ENCODE results near the gene FBXW10. TPM values are rescaled to one million over a fixed set of nuclear protein-coding genes. Genes with fewer than 3 reads are reported as not detected.
"Not testable (repeated sequence)": the region's sequence is repeated elsewhere in the genome, so short reads cannot be mapped to it uniquely, and the experiment has no call there.

The FBXW10 gene, protein sequence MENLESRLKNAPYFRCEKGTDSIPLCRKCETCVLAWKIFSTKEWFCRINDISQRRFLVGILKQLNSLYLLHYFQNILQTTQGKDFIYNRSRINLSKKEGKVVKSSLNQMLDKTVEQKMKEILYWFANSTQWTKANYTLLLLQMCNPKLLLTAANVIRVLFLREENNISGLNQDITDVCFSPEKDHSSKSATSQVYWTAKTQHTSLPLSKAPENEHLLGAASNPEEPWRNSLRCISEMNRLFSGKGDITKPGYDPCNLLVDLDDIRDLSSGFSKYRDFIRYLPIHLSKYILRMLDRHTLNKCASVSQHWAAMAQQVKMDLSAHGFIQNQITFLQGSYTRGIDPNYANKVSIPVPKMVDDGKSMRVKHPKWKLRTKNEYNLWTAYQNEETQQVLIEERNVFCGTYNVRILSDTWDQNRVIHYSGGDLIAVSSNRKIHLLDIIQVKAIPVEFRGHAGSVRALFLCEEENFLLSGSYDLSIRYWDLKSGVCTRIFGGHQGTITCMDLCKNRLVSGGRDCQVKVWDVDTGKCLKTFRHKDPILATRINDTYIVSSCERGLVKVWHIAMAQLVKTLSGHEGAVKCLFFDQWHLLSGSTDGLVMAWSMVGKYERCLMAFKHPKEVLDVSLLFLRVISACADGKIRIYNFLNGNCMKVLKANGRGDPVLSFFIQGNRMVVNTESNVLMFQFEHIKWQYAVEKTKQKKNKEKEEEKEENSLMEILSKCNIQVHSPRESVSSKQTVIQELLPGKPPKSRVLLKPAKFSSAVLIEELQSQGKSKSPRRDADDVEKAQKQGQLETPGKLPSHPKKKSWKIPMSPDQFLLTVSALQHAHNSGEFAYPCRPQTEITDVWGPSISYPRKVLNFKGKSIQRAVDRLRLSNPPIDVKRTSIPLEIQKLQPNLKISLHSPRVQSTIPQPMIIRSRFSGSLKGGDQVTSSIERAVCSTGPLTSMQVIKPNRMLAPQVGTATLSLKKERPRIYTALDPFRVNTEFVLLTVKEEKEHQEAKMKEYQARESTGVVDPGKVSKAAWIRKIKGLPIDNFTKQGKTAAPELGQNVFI
- 0.19 and 0.20 TPM in 2 replicates for total RNA-seq
- long read RNA-seq = 0 reads

GRCh38 chr17:18743699-18744421, at the start of gene FBXW10:
FBXW10 (plus strand) TSS chr17:18744054; CDS start chr17:18744245, 191 bp downstream.
- H3K9me3 Mint-ChIP-seq; H3K4me3 Mint-ChIP-seq; DNase-seq (ENCODE audit: low read depth, low spot score); H3K4me1 Mint-ChIP-seq; H3K36me3 Mint-ChIP-seq (ENCODE audit: low read depth); H3K27me3 Mint-ChIP-seq (ENCODE audit: low read depth): not testable (repeated sequence)
- peak within 1 kb of the TSS; percentile 19 for H3K27ac Mint-ChIP-seq (ENCODE audit: unreplicated experiment)

DNA sequence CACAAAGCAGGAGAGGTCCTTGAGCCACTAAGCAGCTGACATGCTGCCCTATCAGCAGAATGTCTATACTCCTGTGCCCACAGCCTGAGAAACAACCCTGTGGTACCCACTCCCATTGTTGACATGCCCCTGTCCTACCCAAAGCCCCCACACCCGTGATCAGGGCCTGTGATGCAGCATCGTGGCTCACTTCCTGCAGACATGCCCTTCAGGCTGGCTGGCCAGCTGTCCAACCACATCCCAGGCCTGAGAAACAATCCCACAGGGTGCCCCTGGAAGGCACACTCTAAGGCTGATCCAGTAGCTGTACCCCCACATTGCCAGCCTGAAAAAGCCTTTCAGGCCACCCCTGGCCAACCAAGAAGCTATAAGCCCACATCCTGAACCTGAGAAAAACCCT, 48.7 kb upstream of the FBXW10 start:
- not testable (repeated sequence) for H3K36me3 Mint-ChIP-seq (ENCODE audit: low read depth); H3K27ac Mint-ChIP-seq (ENCODE audit: unreplicated experiment); H3K27me3 Mint-ChIP-seq (ENCODE audit: low read depth); H3K9me3 Mint-ChIP-seq; DNase-seq (ENCODE audit: low read depth, low spot score)
- peak overlapping the region; percentile 81 for H3K4me3 Mint-ChIP-seq
- H3K4me1 Mint-ChIP-seq = peaks cover 14% of the 10 kb centered on the region

- H3K36me3 Mint-ChIP-seq (ENCODE audit: low read depth); DNase-seq (ENCODE audit: low read depth, low spot score); H3K27me3 Mint-ChIP-seq (ENCODE audit: low read depth); H3K9me3 Mint-ChIP-seq: not testable (repeated sequence)
- H3K27ac Mint-ChIP-seq (ENCODE audit: unreplicated experiment) = peak overlapping the region; percentile 73
- peak overlapping the region; percentile 94 for H3K4me3 Mint-ChIP-seq
- peaks cover 14% of the 10 kb centered on the region for H3K4me1 Mint-ChIP-seq
These were observed 45.3 kb upstream of the FBXW10 start for GRCh38 chr17:18698473-18699103.

DNA sequence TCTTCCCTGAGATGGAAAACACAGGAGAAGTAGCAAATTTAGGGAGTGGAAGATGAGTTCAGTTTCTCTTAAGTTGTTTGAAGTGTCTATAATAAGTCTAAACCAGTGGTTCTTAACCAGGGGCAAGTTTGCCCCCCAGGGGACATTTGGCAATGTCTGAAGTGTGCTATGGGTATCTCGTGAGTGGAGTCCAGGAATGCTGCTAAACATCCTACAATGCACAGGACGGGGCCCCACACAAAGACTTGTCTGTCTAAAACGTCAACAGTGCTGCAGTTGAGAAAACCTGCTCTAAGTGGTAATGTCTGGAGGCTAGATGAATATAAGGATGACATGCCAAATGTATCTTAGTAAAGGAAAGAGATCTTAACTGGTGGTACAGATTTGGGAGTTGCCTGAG, 37.9 kb upstream of the FBXW10 start:
- H3K36me3 Mint-ChIP-seq (ENCODE audit: low read depth) = peaks cover 11% of the 10 kb centered on the region
- not testable (repeated sequence) for H3K27me3 Mint-ChIP-seq (ENCODE audit: low read depth); H3K4me1 Mint-ChIP-seq; H3K9me3 Mint-ChIP-seq; DNase-seq (ENCODE audit: low read depth, low spot score); H3K4me3 Mint-ChIP-seq; H3K27ac Mint-ChIP-seq (ENCODE audit: unreplicated experiment)

GRCh38 chr17:18708215-18708614, 35.6 kb upstream of the FBXW10 start:
- H3K36me3 Mint-ChIP-seq (ENCODE audit: low read depth) = peaks cover 11% of the 10 kb centered on the region
- not testable (repeated sequence) for DNase-seq (ENCODE audit: low read depth, low spot score); H3K4me1 Mint-ChIP-seq; H3K4me3 Mint-ChIP-seq; H3K9me3 Mint-ChIP-seq; H3K27ac Mint-ChIP-seq (ENCODE audit: unreplicated experiment); H3K27me3 Mint-ChIP-seq (ENCODE audit: low read depth)

- H3K36me3 Mint-ChIP-seq (ENCODE audit: low read depth); H3K27me3 Mint-ChIP-seq (ENCODE audit: low read depth); H3K4me3 Mint-ChIP-seq; H3K27ac Mint-ChIP-seq (ENCODE audit: unreplicated experiment); H3K4me1 Mint-ChIP-seq; H3K9me3 Mint-ChIP-seq: not testable (repeated sequence)
- TF ChIP-seq, protein P1, sequence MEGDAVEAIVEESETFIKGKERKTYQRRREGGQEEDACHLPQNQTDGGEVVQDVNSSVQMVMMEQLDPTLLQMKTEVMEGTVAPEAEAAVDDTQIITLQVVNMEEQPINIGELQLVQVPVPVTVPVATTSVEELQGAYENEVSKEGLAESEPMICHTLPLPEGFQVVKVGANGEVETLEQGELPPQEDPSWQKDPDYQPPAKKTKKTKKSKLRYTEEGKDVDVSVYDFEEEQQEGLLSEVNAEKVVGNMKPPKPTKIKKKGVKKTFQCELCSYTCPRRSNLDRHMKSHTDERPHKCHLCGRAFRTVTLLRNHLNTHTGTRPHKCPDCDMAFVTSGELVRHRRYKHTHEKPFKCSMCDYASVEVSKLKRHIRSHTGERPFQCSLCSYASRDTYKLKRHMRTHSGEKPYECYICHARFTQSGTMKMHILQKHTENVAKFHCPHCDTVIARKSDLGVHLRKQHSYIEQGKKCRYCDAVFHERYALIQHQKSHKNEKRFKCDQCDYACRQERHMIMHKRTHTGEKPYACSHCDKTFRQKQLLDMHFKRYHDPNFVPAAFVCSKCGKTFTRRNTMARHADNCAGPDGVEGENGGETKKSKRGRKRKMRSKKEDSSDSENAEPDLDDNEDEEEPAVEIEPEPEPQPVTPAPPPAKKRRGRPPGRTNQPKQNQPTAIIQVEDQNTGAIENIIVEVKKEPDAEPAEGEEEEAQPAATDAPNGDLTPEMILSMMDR (conservative IDR thresholded peaks at IDR 0.05) = peak; percentile 77
- DNase-seq (ENCODE audit: low read depth, low spot score) = peak; percentile 70
These were observed 31.4 kb upstream of the FBXW10 start for GRCh38 chr17:18712354-18712999.

GRCh38 chr17:18718643-18719427, 25.0 kb upstream of the FBXW10 start:
- not testable (repeated sequence) for H3K4me1 Mint-ChIP-seq; H3K36me3 Mint-ChIP-seq (ENCODE audit: low read depth); H3K4me3 Mint-ChIP-seq; DNase-seq (ENCODE audit: low read depth, low spot score); H3K27me3 Mint-ChIP-seq (ENCODE audit: low read depth); H3K27ac Mint-ChIP-seq (ENCODE audit: unreplicated experiment); H3K9me3 Mint-ChIP-seq

GRCh38 chr17:18719428-18720110, 24.3 kb upstream of the FBXW10 start:
- not testable (repeated sequence) for H3K4me3 Mint-ChIP-seq; H3K27ac Mint-ChIP-seq (ENCODE audit: unreplicated experiment)

GRCh38 chr17:18721775-18722547, 21.9 kb upstream of the FBXW10 start:
- H3K27ac Mint-ChIP-seq (ENCODE audit: unreplicated experiment); H3K4me1 Mint-ChIP-seq; DNase-seq (ENCODE audit: low read depth, low spot score); H3K27me3 Mint-ChIP-seq (ENCODE audit: low read depth); H3K36me3 Mint-ChIP-seq (ENCODE audit: low read depth); H3K9me3 Mint-ChIP-seq; H3K4me3 Mint-ChIP-seq: not testable (repeated sequence)

More at GRCh38 chr17:18719428-18720110, 24.3 kb upstream of the FBXW10 start:
- H3K27me3 Mint-ChIP-seq (ENCODE audit: low read depth); DNase-seq (ENCODE audit: low read depth, low spot score); H3K36me3 Mint-ChIP-seq (ENCODE audit: low read depth); H3K4me1 Mint-ChIP-seq; H3K9me3 Mint-ChIP-seq: not testable (repeated sequence)

DNA sequence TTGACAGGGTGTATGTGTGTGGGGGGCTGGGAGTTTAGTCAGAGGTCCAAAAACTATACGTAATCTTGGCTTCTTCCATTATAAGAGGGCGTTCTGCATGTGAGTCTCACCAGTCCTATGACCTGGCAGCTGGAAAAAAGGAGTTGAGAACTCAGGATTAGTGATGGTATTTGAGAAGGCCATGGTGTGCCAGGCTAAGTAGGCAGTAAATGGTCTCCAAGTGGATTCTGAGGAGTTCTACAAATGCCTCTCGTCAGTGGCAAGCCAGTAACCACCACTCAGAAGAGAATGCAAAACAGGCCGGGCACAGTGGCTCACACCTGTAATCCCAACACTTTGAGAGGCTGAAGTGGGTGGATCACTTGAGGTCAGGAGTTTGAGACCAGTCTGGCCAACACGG, 21.2 kb upstream of the FBXW10 start:
- DNase-seq (ENCODE audit: low read depth, low spot score); H3K4me1 Mint-ChIP-seq; H3K9me3 Mint-ChIP-seq; H3K4me3 Mint-ChIP-seq; H3K27me3 Mint-ChIP-seq (ENCODE audit: low read depth); H3K36me3 Mint-ChIP-seq (ENCODE audit: low read depth); H3K27ac Mint-ChIP-seq (ENCODE audit: unreplicated experiment): not testable (repeated sequence)

Measured in neural crest cell (in vitro differentiated cells).